Stimulated activated CD8-positive, alpha-beta memory T cell treated with anti-CD3 and anti-CD28 coated beads, Interleukin-4, amount 100 ng/mL, for 24 hours (primary cell): ENCODE measurements around the gene NOTCH3.

ENCODE experiments used
- DNase-seq: peaks from one replicate; pipeline ENCODE4 v3.0.0-alpha.2; 2020; ENCODE audit warnings: low read depth

NOTCH3 gene

GRCh38 chr19:15235781-15236180, 35.0 kb upstream of the NOTCH3 start:
- no peak for DNase-seq

GRCh38 chr19:15234431-15235130, 33.8 kb upstream of the NOTCH3 start:
- DNase-seq, result no peak

GRCh38 chr19:15231271-15231670, 30.5 kb upstream of the NOTCH3 start:
- no peak for DNase-seq

DNA sequence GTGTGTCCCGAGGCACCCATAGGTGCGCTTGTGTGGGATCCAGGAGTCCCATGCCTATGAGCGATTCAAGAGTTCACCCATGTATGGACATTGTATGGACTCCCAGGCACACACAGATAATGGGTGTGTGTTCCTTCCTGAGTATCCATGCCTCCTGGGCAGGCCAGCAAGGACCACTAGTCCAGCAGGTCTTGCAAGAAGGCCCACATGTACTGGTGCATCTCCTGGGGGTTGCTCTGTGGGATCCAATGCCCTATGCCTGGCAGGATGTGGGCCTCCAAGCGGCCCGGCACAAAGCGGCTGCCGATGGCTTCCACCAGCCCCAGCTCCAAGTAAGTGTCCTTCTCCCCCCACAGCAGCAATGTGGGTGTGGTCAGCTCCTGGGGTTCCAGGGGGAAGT, 26.5 kb upstream of the NOTCH3 start:
- no peak for DNase-seq

DNA sequence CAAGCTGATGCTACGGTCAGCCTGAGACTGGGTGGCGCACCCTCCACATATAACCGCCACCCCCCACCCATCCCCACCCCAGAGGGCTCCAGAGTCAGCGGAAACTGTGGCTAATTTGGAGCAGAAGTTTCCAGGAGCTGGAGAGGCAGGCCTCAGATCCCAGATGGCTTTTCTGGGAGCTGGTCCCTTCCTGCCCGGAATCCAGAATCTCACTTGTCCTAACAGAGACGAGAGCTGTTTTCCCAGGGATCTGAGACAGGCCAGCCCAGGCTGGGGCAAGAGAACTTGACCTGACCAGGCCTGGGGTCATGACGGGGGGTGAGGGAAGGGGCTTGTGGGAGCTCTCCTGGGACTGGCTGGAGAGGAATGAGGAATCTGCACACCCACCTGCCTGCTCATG, 25.0 kb upstream of the NOTCH3 start:
- no peak for DNase-seq

- no peak for DNase-seq
These were observed 23.0 kb upstream of the NOTCH3 start for GRCh38 chr19:15223649-15224361.

DNA sequence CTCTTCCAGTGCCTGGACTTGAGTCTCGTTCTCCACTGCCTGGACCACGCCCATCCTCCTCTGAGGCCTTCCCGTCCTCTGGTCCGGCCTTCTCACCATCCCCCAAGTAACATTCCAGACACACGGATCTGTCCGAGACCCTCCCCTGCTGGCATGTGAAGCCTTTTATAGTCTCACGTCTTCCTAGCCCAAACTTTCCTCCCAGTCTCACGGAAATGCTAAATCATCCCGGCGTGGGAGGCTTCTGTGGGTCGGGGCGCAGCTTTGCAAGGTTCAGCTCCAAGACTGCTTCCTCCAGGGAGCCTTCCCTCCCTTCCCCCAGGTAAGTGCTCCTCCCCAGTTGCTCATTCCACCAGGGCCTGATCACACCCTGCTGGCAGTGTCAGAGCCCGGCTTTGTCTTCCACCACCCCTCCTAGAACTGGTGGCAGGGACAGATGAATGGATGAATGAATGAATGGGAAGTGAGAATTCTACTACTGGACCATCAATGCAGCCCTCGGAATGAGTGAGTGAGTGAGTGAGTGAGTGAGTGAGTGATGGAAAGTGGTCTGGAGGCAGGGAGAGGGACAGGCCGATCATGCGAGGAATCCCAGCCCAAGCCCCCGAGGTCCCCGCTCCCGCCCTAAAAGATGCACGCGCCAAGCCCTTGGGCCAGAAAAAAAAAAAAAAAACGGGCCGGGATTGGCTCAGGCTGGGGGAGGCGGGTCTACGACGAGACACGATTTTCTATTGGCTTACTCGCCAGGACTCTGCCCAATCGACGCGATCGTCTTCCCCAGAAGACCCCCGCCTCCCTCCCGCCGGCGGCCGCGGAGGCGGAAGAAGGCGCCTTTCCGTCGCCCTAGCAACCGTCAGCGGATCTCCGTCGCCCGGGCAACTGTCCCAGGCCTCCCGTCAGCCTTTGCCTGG, 22.2 kb upstream of the NOTCH3 start:
- peak; percentile 75 for DNase-seq

GRCh38 chr19:15220833-15221232, 20.0 kb upstream of the NOTCH3 start:
- DNase-seq, result no peak

DNA sequence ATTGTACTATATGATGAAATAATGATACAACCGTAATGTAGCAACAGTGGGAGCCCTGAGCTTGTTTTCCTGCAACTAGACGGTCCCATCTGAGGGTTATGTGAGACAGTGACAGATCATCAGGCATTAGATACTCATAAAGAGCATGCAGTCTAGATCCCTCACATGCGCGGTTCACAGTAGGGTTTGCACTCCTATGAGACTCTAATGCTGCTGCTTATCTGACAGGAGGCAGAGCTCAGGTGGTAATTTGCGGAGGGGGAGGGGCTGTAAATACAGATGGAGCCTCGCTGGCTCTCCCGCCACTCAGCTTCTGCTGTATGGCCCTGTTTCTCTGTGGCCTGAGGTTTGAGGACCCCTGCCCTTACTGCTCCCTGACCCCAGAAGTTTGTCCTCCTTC, 17.7 kb upstream of the NOTCH3 start:
- no peak for DNase-seq

GRCh38 chr19:15216363-15216762, 15.6 kb upstream of the NOTCH3 start:
- no peak for DNase-seq

DNA sequence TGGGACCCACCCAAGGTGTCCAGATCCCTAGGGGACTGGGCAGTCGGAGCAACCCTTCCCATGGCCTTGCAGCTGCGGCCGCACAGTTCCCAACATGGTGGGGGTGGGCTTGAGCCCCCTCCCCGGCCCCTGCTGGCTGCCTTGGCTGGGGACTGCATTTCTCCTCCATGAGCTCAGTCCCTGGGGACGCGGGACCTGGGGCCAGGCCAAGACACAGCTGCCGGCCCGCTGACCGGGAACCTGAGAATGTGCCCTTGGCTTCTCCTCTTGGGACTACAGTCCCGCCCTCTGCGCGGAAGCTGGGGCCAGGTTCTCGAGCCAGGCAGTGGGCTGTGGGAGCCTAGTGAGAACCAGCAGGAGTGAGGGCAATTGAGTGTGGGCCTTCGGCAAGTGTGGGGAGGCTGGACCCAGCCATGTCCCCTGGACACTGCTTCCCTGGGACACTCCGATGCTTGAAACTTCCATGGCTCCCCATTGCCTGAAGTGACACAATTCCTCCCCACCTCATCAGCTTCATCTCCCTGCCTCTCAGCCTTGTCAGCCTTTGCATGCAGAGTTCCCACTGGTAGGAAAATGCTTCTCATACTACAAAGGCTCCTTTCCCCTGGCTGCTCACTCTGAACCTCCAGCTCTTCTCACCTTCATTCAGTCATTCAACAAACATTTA, 13.1 kb upstream of the NOTCH3 start:
- no peak for DNase-seq

GRCh38 chr19:15212711-15213110, 11.9 kb upstream of the NOTCH3 start:
- DNase-seq, result no peak

GRCh38 chr19:15210323-15210781, 9.6 kb upstream of the NOTCH3 start:
- DNase-seq, result no peak

GRCh38 chr19:15201374-15202023, 704 bp upstream of the NOTCH3 start:
- no peak for DNase-seq

DNA sequence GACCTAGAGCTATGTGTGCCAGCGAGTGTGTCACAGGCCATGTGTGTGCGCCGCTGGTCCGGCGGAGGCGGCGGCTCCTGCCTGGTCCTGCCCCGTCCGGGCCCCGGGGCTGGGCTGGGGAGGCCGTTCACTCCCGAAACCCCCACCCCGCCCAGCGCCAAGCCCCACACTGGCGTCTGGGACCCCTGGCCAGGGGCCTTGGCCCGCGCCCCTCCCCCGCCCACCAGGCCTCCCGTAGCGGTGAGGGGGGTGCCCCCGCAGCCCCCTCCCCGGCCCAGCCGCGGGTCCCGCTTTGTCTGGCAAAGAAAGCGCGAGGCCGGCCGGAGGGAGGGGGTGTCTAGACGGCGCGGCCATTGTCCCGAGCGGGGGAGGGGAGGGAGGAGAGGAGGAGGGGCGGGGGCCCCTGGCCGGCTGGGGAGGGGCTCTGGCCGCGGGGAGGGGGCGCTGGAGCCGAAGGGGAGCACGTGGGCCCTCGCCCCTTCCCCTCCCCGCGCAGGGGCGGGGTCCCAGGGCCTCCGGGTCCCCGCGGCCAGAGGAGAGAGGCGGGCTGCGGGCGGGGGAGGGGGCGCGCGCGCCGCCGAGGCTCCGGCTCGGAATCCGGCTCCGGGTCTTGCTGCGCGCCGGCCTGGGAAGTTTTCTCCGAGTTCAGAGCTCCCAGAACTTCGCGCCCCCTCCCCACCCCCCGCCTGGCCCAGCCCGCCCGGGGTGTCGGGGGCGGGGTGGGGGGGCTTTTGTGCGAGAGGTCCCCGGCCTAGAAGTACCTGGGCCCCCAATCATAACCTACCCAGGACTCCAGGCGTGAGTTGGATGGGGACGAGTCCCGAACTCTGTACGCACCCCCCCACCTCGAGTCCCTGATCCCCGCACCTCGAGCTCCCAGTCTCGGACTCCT, 888 bp downstream of the NOTCH3 start:
- DNase-seq, result no peak

DNA sequence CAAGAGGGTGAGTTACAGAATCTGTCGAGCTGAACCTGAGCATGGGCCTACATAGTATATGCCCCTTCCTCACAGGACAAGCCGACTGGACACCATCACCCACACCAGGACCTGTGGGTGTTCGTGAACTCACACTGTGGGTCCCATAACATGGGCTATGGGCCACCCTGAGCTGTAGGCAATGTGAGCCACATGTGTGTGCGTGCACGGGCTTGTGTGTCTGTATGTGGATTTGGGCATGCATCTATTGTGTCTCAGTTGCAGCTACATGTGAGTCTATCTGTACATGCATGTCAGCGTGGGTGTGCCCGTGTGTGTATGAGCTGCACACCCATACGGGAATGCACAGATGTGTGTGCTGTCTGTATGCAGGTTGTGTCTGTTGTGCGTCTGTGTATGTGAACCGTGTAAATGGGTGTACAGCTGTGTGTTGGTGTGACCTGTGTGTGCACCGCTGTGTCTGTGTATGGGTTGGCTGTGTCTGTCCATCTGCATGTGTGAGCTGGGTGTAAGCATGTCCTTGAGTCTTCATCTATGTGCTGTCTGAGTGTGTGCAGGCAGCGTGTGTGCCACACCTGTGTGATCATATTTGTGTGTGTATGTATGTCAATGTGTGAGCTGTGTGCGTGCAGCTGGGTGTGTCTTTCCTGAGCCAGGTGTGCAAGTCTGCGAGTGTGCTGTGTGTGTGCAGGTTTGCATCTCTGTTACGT, 1.7 kb downstream of the NOTCH3 start:
- DNase-seq, result no peak

DNA sequence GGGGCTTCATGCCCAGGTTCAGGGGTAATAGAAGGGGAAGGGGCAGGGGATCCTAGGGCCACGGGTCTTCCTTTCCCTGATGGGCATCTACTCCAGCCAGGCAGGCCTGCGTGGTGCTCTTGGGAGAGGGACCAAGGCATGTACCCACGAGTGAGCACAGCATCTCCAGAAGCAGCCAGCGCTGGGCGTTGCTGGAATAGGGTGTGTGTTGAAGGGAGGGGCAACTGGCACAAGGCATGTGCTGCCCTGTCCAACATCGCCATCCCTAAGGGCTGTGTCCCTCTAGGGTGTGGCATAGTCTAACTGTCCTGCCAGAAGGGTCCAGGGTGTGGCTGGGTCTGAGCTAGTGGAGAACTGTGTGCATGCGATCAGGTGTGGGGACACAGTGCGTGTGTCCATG, 2.9 kb downstream of the NOTCH3 start:
- no peak for DNase-seq

DNA sequence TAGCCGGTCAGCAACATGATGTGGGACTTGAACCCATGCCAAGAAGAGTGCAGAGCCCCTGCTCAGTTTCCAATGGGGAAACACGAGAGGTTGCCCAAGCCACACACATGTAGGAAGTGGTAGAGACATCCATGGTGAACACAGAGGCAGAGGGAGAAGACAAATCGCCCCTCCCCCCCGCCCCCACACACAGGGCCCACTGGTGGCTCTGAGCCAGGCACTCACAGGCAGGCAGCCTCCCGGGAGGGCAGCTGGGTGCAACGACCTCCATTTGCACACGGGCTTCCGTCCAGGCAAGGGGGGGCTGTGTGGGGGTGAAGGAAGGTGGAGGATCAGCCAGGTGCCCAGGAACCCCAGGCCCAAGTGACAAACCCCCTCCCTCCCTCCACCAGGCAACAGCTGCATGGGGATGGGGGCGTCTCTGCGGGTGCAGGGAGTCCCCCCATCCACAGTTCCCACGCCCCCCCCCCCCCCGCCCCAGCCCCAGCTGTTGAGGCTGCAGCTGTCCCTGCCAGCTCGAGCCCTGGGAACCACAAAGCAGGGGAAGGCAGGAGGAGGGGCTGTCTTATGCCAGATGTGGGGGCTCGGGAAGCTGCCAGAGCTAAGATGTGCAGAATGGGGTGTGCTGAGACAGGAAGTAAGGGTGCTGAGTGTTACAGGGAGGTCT, 3.4 kb downstream of the NOTCH3 start:
- DNase-seq, result no peak

- DNase-seq, result no peak
These were observed 4.3 kb downstream of the NOTCH3 start for GRCh38 chr19:15196360-15197005.
